Measurements from ENCODE around the gene PTGES. TPM values are rescaled to one million over a fixed set of nuclear protein-coding genes. Genes with fewer than 3 reads are reported as not detected.
"Not testable (repeated sequence)": the region's sequence is repeated elsewhere in the genome, so short reads cannot be mapped to it uniquely, and the experiment has no call there.

Gene PTGES
- total RNA-seq, 2 experiments from 2014 or later, result not detected

- no peaks in the 10 kb centered on the region for H3K36me3 Mint-ChIP-seq (ENCODE audit: low read depth)
- H3K27me3 Mint-ChIP-seq, result peaks cover 9% of the 10 kb centered on the region
- DNase-seq, result no peak
- no peak overlapping the region for H3K27ac Mint-ChIP-seq
- ChIA-PET POLR2A (interaction anchor here (0.9 kb wide), 1 partner anchor 11 kb away, joined by 4 read pairs; no protein-coding TSS in a partner anchor), CTCF (interaction anchor here (0.7 to 3.4 kb wide), 2 partner anchors 18 to 28 kb away, joined by 3 to 16 read pairs; no protein-coding TSS in a partner anchor)
- no peaks in the 10 kb centered on the region for H3K9me3 Mint-ChIP-seq
- peaks cover 5% of the 10 kb centered on the region for H3K4me1 Mint-ChIP-seq
- no peak overlapping the region for H3K4me3 Mint-ChIP-seq
Observed at GRCh38 chr9:129765764-129766317, 13.0 kb upstream of the PTGES start.

DNA sequence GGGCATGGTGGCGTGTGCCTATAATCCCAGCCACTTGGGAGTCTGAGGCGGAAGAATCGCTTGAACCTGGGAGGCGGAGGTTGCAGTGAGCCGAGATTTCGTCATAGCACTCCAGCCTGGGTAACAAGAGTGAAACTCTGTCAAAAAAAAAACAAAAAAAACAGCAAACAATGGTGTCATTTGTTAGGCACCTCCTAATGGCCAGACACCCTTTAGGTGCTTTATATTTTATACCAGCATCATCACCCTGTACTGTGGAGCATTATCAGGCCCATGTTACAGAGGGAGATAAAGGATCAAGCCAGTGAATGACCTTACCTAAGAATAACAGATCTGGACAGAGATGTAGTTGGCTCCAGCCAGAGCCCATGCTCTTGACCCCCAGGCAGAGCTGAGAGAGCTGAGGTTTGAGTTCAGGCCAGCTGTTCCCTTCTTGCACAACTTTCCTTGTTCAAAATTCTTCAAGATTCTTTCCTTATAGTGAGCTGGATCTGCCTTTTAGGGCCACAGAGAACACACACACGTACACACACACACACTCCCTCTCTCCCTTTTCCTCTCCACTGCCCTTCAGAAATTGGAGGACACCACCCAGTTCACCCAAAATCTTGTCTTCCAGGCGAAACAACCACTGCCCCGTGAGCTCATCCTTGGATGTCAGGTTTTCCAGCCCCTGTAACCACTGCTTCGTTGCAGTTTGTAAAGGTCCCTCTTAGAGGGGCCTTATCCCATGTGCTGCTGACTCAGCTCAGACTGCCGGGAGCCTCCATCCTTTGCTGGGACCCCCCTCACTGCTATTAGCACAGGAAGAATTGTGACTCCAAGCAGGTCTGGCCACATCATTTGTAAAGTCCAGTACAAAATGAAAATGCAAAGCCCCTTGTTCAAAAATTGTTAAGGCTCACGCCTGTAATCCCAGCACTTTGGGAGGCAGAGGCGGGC, 10.4 kb upstream of the PTGES start:
- no peaks in the 10 kb centered on the region for H3K9me3 Mint-ChIP-seq

DNA sequence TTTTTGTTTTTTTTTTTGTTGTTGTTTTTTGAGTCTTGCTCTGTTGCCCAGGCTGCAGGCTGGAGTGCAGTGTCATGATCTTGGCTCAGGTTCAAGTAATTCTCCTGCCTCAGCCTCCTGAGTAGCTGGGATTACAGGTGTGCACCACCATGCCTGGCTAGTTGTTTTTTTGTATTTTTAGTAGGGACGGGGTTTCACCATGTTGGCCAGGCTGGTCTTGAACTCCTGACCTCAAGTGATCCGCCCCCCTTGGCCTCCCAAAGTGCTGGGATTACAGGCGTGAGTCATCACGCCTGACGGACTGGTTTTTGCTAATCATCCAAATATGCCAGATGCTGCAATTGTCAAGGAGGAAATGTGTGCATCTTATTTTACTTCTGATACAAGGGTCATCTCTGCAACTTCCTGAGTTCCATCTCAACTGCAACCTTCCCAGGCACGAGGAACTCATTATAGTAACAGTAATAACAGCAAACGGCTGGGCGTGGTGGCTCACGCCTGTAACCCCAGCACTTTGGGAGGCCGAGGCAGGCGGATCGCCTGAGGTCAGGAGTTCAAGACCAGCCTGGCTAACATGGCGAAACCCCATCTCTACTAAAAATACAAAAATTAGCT, 9.6 kb upstream of the PTGES start:
- H3K9me3 Mint-ChIP-seq; H3K27ac Mint-ChIP-seq; POLR2A ChIA-PET; H3K4me1 Mint-ChIP-seq; H3K36me3 Mint-ChIP-seq (ENCODE audit: low read depth); H3K4me3 Mint-ChIP-seq; DNase-seq: not testable (repeated sequence)
- CTCF ChIA-PET, result interaction anchor here (0.9 to 1.3 kb wide), 4 partner anchors 24 to 36 kb away, joined by 3 to 5 read pairs (median 4); no protein-coding TSS in a partner anchor
- peaks cover 11% of the 10 kb centered on the region for H3K27me3 Mint-ChIP-seq

More for the DNA sequence above, 10.4 kb upstream of the PTGES start:
- POLR2A ChIA-PET, result no interaction called here
- H3K27me3 Mint-ChIP-seq, result peaks cover 8% of the 10 kb centered on the region
- H3K36me3 Mint-ChIP-seq (ENCODE audit: low read depth), result no peaks in the 10 kb centered on the region
- CTCF ChIA-PET, result interaction anchor here (0.9 to 1.4 kb wide), 3 partner anchors 18 to 38 kb away, joined by 3 to 4 read pairs (median 4); no protein-coding TSS in a partner anchor
- H3K27ac Mint-ChIP-seq, result no peak overlapping the region
- no peak overlapping the region for H3K4me3 Mint-ChIP-seq
- DNase-seq, result no peak
- H3K4me1 Mint-ChIP-seq, result peaks cover 5% of the 10 kb centered on the region

DNA sequence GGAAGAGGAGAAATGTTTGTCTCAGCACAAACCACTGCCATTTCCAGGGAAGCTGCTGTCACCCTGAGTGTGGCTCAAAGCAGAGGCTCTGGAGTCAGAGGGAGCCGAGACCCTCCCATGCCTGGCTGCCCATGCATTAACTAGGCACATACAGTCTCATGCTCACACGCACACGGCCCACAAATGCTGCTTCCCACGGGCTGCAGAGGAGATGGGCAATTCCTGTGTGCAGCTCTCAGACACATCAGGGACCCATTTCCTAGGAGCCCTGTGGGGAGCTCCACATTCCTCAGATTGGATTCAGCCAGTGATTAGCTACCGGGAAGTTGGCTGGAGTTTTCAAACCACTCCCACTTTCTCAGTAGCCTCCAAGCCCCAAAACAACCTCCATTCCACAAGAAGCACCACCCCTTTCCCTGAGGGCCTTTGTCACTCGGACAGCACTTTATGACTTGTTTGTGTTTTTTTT, 9.1 kb upstream of the PTGES start:
- Mint-ChIP-seq H3K9me3 (no peaks in the 10 kb centered on the region), H3K27me3 (peaks cover 11% of the 10 kb centered on the region), H3K4me1 (peaks cover 12% of the 10 kb centered on the region), H3K27ac (no peak overlapping the region), H3K4me3 (no peak overlapping the region), H3K36me3 (ENCODE audit: low read depth) (no peaks in the 10 kb centered on the region)
- DNase-seq, result no peak
- ChIA-PET CTCF (interaction anchor here (0.9 to 1.3 kb wide), 3 partner anchors 24 to 36 kb away, joined by 3 to 5 read pairs (median 4); no protein-coding TSS in a partner anchor), POLR2A (no interaction called here)

DNA sequence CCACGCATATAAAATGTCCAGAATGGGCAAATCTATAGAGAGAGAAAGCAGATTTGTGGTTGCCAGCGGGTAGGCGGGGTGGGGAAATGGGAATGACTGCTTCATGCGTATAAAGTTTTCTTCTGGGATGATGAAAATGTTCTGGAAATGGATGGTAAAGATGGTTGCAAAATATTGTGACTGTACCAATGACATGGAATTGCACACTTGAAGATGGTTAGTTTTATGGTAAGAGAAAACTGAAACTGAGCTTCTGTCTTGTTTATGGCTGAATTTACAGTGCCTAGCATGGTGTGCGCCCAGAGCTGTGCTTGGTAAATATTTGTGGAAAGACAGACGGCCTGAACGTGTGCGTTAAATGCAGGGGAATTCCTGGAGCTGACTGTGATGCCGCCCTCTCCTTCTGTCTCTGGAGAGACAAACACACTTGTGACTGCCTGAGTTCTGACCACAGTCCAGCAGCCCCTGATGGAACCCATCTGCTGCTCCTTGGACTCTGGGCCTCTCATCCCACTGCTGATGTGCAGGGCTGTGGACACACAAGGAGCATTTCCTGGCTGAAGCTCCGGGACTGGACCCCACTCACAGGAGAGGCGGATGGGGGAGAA, 8.6 kb upstream of the PTGES start:
- Mint-ChIP-seq H3K27me3 (peaks cover 11% of the 10 kb centered on the region), H3K36me3 (ENCODE audit: low read depth) (no peaks in the 10 kb centered on the region), H3K4me3 (no peak overlapping the region), H3K9me3 (no peaks in the 10 kb centered on the region), H3K4me1 (peaks cover 11% of the 10 kb centered on the region), H3K27ac (no peak overlapping the region)
- DNase-seq, result no peak
- CTCF ChIA-PET, result interaction anchor here (0.9 to 1.3 kb wide), 3 partner anchors 23 to 35 kb away, joined by 3 to 5 read pairs (median 4); no protein-coding TSS in a partner anchor
- POLR2A ChIA-PET, result no interaction called here

DNA sequence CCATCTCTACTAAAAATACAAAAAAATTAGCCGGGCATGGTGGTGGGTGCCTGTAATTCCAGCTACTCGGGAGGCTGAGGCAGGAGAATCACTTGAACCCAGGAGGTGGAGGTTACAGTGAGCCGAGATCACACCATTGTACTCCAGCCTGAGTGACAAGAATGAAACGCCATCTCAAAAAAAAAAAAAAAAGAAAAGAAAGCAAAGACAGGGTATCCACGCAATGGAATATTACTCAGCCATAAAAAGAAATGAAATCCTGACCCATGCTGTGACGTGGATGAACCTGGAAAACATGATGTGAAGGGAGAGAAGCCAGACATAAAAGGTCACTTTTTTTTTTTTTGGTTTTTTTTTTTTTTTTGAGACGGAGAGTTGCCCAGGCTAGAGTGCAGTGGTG, 7.9 kb upstream of the PTGES start:
- CTCF ChIA-PET, result interaction anchor here (1.3 to 2.1 kb wide), 2 partner anchors 34 to 35 kb away, joined by 3 to 8 read pairs; no protein-coding TSS in a partner anchor
- H3K4me3 Mint-ChIP-seq; H3K27ac Mint-ChIP-seq; H3K36me3 Mint-ChIP-seq (ENCODE audit: low read depth); H3K9me3 Mint-ChIP-seq; POLR2A ChIA-PET; DNase-seq: not testable (repeated sequence)
- Mint-ChIP-seq H3K27me3 (peaks cover 11% of the 10 kb centered on the region), H3K4me1 (peaks cover 11% of the 10 kb centered on the region)

DNA sequence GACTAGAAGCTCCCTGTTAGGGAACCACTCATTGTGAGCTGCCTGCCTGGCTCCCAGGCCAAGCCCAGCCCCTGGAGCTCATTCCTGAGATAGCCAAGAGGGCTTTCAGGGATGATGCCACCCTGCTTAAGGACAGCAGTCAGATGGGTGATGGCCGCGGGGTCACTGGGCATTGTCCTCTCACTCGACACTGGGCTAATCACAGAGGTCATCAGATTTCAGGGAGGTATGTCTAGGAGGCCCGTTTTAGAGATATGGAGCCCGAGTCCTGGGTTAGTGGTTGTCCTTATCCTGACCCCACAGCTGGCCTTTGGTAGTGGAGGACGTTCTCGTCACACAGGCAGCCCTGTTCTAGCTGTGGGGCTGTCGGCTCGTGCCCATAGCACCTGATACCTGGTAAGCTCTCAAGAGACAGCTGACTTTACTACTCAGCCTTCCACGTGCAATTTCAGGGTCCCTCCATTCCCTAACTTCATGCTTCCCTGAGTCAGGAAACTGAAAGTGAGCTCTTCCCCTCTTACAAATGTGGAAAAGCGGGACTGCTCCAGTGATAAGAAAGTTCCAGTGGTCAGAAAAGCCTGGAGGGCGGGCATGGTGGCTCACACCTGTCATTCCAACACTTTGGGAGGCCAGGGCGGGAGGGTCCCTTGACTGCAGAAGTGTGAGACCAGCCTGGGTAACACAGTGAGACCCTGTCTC, 7.1 kb upstream of the PTGES start:
- Mint-ChIP-seq H3K4me3 (no peak overlapping the region), H3K27me3 (peaks cover 13% of the 10 kb centered on the region), H3K4me1 (peaks cover 11% of the 10 kb centered on the region), H3K27ac (no peak overlapping the region), H3K36me3 (ENCODE audit: low read depth) (no peaks in the 10 kb centered on the region), H3K9me3 (no peaks in the 10 kb centered on the region)
- ChIA-PET POLR2A (interaction anchor here (1.1 to 1.5 kb wide), 2 partner anchors 16 to 48 kb away, joined by 3 read pairs; no protein-coding TSS in a partner anchor), CTCF (interaction anchor here (1.9 to 2.1 kb wide), 2 partner anchors 22 to 33 kb away, joined by 5 to 8 read pairs; no protein-coding TSS in a partner anchor)
- no peak for DNase-seq

DNA sequence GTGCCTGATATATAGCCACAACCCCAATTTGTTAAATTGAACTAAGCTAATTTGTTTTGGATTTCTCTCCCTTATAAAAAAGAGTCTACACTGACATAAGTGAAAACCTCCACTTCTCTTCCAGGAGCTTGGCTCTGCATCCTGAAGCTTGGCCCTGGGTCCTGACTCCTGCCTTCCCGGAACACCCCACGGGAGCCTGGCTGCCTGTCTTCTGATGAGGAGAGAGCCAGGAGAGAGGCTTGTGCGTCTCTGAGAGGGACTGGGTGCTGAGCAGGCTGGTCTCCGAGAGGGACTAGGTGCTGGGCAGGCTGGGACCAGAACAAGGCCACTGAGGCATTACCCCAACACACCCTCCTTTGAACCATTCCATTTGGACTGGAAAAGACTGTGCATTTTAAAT, 6.5 kb upstream of the PTGES start:
- POLR2A ChIA-PET, result interaction anchor here (1.1 to 1.5 kb wide), 2 partner anchors 16 to 47 kb away, joined by 3 read pairs; no protein-coding TSS in a partner anchor
- DNase-seq, result no peak
- peaks cover 11% of the 10 kb centered on the region for H3K4me1 Mint-ChIP-seq
- CTCF ChIA-PET, result interaction anchor here (1.9 to 2.1 kb wide), 2 partner anchors 21 to 33 kb away, joined by 5 to 8 read pairs; no protein-coding TSS in a partner anchor
- no peak overlapping the region for H3K4me3 Mint-ChIP-seq
- peaks cover 13% of the 10 kb centered on the region for H3K27me3 Mint-ChIP-seq
- H3K36me3 Mint-ChIP-seq (ENCODE audit: low read depth), result no peaks in the 10 kb centered on the region
- H3K27ac Mint-ChIP-seq, result no peak overlapping the region
- no peaks in the 10 kb centered on the region for H3K9me3 Mint-ChIP-seq

DNA sequence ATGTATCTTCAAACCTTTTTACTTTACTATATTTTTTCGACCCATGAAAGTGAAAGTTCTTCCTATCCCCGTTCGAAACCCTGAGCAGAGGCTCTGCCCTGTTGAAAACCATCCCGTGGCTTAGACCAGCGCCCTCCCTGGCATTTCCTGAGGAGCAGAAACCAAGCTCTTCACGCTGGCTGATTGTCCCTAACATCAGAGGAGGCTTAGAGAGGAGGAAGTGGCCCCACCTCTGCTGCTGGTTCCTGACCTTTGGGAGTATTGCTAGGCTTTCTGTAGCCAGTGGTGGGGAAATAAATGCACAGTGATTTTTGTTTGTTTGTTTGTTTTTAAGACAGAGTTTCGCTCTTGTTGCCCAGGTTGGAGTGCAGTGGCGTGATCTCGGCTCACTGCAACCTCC, 4.2 kb upstream of the PTGES start:
- no peak overlapping the region for H3K4me3 Mint-ChIP-seq

GRCh38 chr9:129756191-129756590, 3.3 kb upstream of the PTGES start:
- no peaks in the 10 kb centered on the region for H3K9me3 Mint-ChIP-seq
- no peak for DNase-seq
- no peaks in the 10 kb centered on the region for H3K36me3 Mint-ChIP-seq (ENCODE audit: low read depth)
- CTCF ChIA-PET, result interaction anchor here (1.1 to 1.8 kb wide), 4 partner anchors 18 to 625 kb away, joined by 3 to 7 read pairs (median 4); no protein-coding TSS in a partner anchor
- no peak overlapping the region for H3K27ac Mint-ChIP-seq
- H3K4me3 Mint-ChIP-seq, result no peak overlapping the region
- POLR2A ChIA-PET, result no interaction called here
- H3K27me3 Mint-ChIP-seq, result peaks cover 16% of the 10 kb centered on the region
- peaks cover 19% of the 10 kb centered on the region for H3K4me1 Mint-ChIP-seq

More for the DNA sequence above, 4.2 kb upstream of the PTGES start:
- ChIA-PET CTCF (interaction anchor here (1.8 kb wide), 1 partner anchor 19 kb away, joined by 7 read pairs; no protein-coding TSS in a partner anchor), POLR2A (no interaction called here)
- DNase-seq, result no peak
- H3K27ac Mint-ChIP-seq, result no peak overlapping the region
- peaks cover 21% of the 10 kb centered on the region for H3K27me3 Mint-ChIP-seq
- no peaks in the 10 kb centered on the region for H3K36me3 Mint-ChIP-seq (ENCODE audit: low read depth)
- peaks cover 19% of the 10 kb centered on the region for H3K4me1 Mint-ChIP-seq
- H3K9me3 Mint-ChIP-seq, result no peaks in the 10 kb centered on the region

- CTCF ChIA-PET, result interaction anchor here (1.0 to 1.5 kb wide), 3 partner anchors 17 to 35 kb away, joined by 4 to 6 read pairs (median 5); no protein-coding TSS in a partner anchor
- H3K9me3 Mint-ChIP-seq, result no peaks in the 10 kb centered on the region
- H3K27me3 Mint-ChIP-seq, result peaks cover 16% of the 10 kb centered on the region
- DNase-seq, result no peak
- H3K4me3 Mint-ChIP-seq, result no peak overlapping the region
- POLR2A ChIA-PET, result no interaction called here
- H3K36me3 Mint-ChIP-seq (ENCODE audit: low read depth), result no peaks in the 10 kb centered on the region
- peaks cover 19% of the 10 kb centered on the region for H3K4me1 Mint-ChIP-seq
- no peak overlapping the region for H3K27ac Mint-ChIP-seq
Observed at GRCh38 chr9:129755151-129755550, 2.3 kb upstream of the PTGES start.
